K562 (cell line): ENCODE results near the gene PMPCA. TPM values are rescaled to one million over a fixed set of nuclear protein-coding genes. Genes with fewer than 3 reads are reported as not detected.
"Not testable (repeated sequence)": the region's sequence is repeated elsewhere in the genome, so short reads cannot be mapped to it uniquely, and the experiment has no call there.

ENCODE experiments used
- ATAC-seq: fragments of 200-7000 bp; cut with Tn5 transposase; 3 replicates; pipeline ENCODE4 v1.9.1; 2020; ENCODE audit warnings: moderate library complexity
- BruUV-seq: library from RNA; stranded (reverse); fragments of 400-500 nt; replicated peaks from 2 replicates; lab custom pipeline; 2021; lab: Mats Ljungman, UMichigan
- CTCF ChIA-PET: fragments of 300-600 bp; formaldehyde crosslinking; extraction: SDS; loops from one replicate; lab custom pipeline; 2021; ENCODE audit warnings: low intra/inter-chr PET ratio; lab: Yijun Ruan, JAX
- POLR2A ChIA-PET: fragments of 300-600, 350-650 bp; sonication (Branson Sonifier 250); formaldehyde crosslinking; extraction: SDS; loops from one replicate; lab custom pipeline; 2021; ENCODE audit warnings: antibody characterized with exemption, inconsistent platforms; lab: Yijun Ruan, JAX
- DNase-seq, 4 experiments: peaks; one replicate each; pipeline versions ENCODE4 v3.0.0 to v3.0.0-alpha.2; 2011 to 2018; ENCODE audit warnings: low spot score in 3 of 4, mixed read lengths in 3 of 4; ENCODE audit errors: extremely low read depth in 1 of 4
- FAIRE-seq: peaks from 2 replicates; lab custom pipeline; 2011; peaks lifted over from hg19 to GRCh38; lab: Jason Lieb, UNC
- H2AFZ ChIP-seq: 2 replicates; pipeline ENCODE4 v1.6.0; 2011; ENCODE audit warnings: low read depth, low read length, control low read depth, inconsistent platforms
- H3K27ac ChIP-seq: fragments of 200-600 bp; 3 replicates; pipeline ENCODE4 v1.8.0; 2011; ENCODE audit warnings: low read depth, mild to moderate bottlenecking, control low read depth, inconsistent platforms, low read length, moderate library complexity, mixed read lengths; ENCODE audit errors: extremely low read depth
- H3K27me3 ChIP-seq, 2 experiments: fragments of 300-600 bp in 1 of 2; 2 replicates in 1 of 2; 3 replicates in 1 of 2; pipeline versions ENCODE4 v1.6.0 to v1.8.0; 2011; ENCODE audit warnings: inconsistent platforms in 2 of 2, low read length in 2 of 2, mild to moderate bottlenecking in 1 of 2, mixed read lengths in 1 of 2, moderate library complexity in 1 of 2; ENCODE audit not compliant: control insufficient read depth in 2 of 2, insufficient read depth in 2 of 2
- H3K36me3 ChIP-seq: fragments of 300-600 bp; 3 replicates; pipeline ENCODE4 v1.8.0; 2011; ENCODE audit warnings: mild to moderate bottlenecking, low read length, inconsistent platforms; ENCODE audit not compliant: control insufficient read depth, insufficient read depth
- H3K4me1 ChIP-seq, 2 experiments: fragments of 200-600 bp in 1 of 2; replicated peaks in 1 of 2; 2 replicates in 1 of 2; 3 replicates in 1 of 2; pipeline versions ENCODE4 v1.5.1 to v1.8.0; 2011; ENCODE audit warnings: inconsistent platforms in 2 of 2, low read length in 2 of 2, mild to moderate bottlenecking in 1 of 2, mixed read lengths in 1 of 2, moderate library complexity in 1 of 2; ENCODE audit not compliant: control insufficient read depth in 2 of 2, insufficient read depth in 2 of 2
- H3K4me2 ChIP-seq: 2 replicates; pipeline ENCODE4 v1.6.1; 2011; ENCODE audit warnings: low read length, control low read depth, inconsistent platforms, mixed read lengths; ENCODE audit not compliant: insufficient read depth
- H3K4me3 ChIP-seq: fragments of 200-600 bp; sonication (generic), shearing (Covaris generic); 2 replicates; pipeline ENCODE4 v1.5.1; 2016; ENCODE audit warnings: control low read depth, inconsistent platforms
- H3K79me2 ChIP-seq: fragments of 200-600 bp; 3 replicates; pipeline ENCODE4 v1.8.0; 2011; ENCODE audit warnings: low read length, inconsistent platforms; ENCODE audit not compliant: control insufficient read depth, insufficient read depth
- H3K9ac ChIP-seq, 2 experiments: 2 replicates each; pipeline versions ENCODE4 v1.6.0 to v1.6.1; 2011; ENCODE audit warnings: low read depth in 2 of 2, low read length in 2 of 2, control low read depth in 1 of 2, inconsistent platforms in 1 of 2, mild to moderate bottlenecking in 1 of 2, mixed read lengths in 1 of 2; ENCODE audit not compliant: insufficient read depth in 1 of 2
- H3K9me1 ChIP-seq: one replicate; pipeline ENCODE4 v1.6.0; 2011; ENCODE audit warnings: inconsistent platforms, mild to moderate bottlenecking, low read length, moderate library complexity; ENCODE audit not compliant: control insufficient read depth, insufficient read depth
- H3K9me3 ChIP-seq: replicated peaks from 2 replicates; pipeline ENCODE4 v1.5.1; 2011; ENCODE audit warnings: low read depth, low read length, inconsistent platforms; ENCODE audit not compliant: control insufficient read depth, insufficient read depth
- H4K20me1 ChIP-seq: replicated peaks from 2 replicates; pipeline ENCODE4 v1.6.1; 2011; ENCODE audit warnings: low read length, inconsistent platforms, mixed read lengths; ENCODE audit not compliant: control insufficient read depth, insufficient read depth
- CEBPB ChIP-seq: fragments of 450-650 bp; IDR thresholded peaks from 2 replicates; pipeline ENCODE4 v1.6.1; 2016; ENCODE audit warnings: missing genetic modification characterization, missing compliant biosample characterization
- EWSR1 ChIP-seq: fragments of 450-650 bp; IDR thresholded peaks from 2 replicates; pipeline ENCODE4 v1.6.1; 2018; ENCODE audit warnings: borderline replicate concordance, mild to moderate bottlenecking, low read depth, moderate library complexity; ENCODE audit not compliant: partially characterized antibody
- HNRNPL ChIP-seq: fragments of 200-400 bp; formaldehyde crosslinking; IDR thresholded peaks from 2 replicates; pipeline ENCODE4 v1.6.1; 2017; ENCODE audit warnings: low read depth, mild to moderate bottlenecking, low read length
- POLR2G ChIP-seq: fragments of 200-400 bp; formaldehyde crosslinking; IDR thresholded peaks from 2 replicates; pipeline ENCODE4 v1.6.1; 2017; ENCODE audit warnings: low read depth, mild to moderate bottlenecking, antibody characterized with exemption, low read length, moderate library complexity
- RBFOX2 ChIP-seq: fragments of 200-400 bp; formaldehyde crosslinking; IDR thresholded peaks from 2 replicates; pipeline ENCODE4 v1.6.1; 2017; ENCODE audit warnings: low read depth, mild to moderate bottlenecking, low read length, moderate library complexity
- ZSCAN29 ChIP-seq: fragments of 450-650 bp; IDR thresholded peaks from 2 replicates; pipeline ENCODE4 v1.6.1; 2017
- WGBS: fragments of 100-300 bp; shearing (Covaris generic); methylation state at CpG from one replicate; pipeline ENCODE4 v1.1.6; 2016; ENCODE audit warnings: low coverage, mixed read lengths; ENCODE audit not compliant: insufficient coverage; ENCODE audit errors: missing lambda C conversion rate; 5-methylcytosine and 5-hydroxymethylcytosine counted together
- in situ Hi-C: fragments of 300-500 bp; cut with MboI; formaldehyde crosslinking; loops from 4 replicates; pipeline ENCODE4 v1.15.0; 2018; ENCODE audit warnings: inconsistent platforms, mixed read lengths
- intact Hi-C: fragments of 100-400 bp; cut with micrococcal nuclease; formaldehyde crosslinking; loops from 2 replicates; pipeline ENCODE4 v1.14.2; 2022
- polyA plus RNA-seq, 8 experiments: library from polyadenylated mRNA; depleted of rRNA in 4 of 8; stranded (reverse) in 5 of 8; unstranded in 3 of 8; fragments of >200 nt; fragmentation: Nextera tagmentation in 2 of 8; fragmentation: Illumina TruSeq in 1 of 8; extraction: Ambion mirVana in 2 of 8; extraction: Trizol in 1 of 8; gene quantifications; 2 replicates each; pipeline versions ENCODE4 v1.2.1 to v1.2.3, GENCODE V29; 2011 to 2014; ENCODE audit warnings: inconsistent platforms in 1 of 8, missing spikeins in 1 of 8
- total RNA-seq, 7 experiments: library from RNA; depleted of rRNA in 6 of 7; stranded (reverse); fragments of >200 nt in 6 of 7; fragmentation: Illumina TruSeq in 2 of 7; extraction: Trizol in 2 of 7; gene quantifications; 2 replicates each; pipeline versions ENCODE4 v1.2.1 to v1.2.3, GENCODE V29; 2011 to 2021; ENCODE audit warnings: low replicate concordance in 1 of 7

Gene PMPCA
- total and polyA plus RNA-seq, 9 of the 15 experiments (the other 6 are each of a cell fraction or from before 2014, with no cell fraction given): 23.9 to 143 (median 86.6) TPM

DNA sequence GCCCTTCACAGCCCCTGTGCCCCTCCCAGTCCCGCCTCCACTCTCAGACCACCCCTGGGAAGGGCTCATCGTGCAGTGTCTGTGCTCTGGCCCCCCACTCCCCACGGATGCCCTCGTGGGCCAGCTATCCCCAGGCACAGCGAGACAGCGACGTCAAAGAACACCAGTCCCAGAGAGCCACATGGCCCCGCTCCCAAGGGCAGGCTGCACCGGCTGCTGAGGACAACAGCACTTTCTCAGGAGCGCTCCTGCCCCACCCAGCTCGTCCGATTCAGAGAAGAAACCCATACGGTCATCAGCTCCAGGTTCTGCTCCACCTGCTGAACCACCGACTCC is 5.7 kb upstream of the PMPCA start:
- Histone ChIP-seq H2AFZ (no peak overlapping the region), H3K9ac (peak overlapping the region in 1 of 2 experiments; percentile 47; a peak in 1 of 4 replicates), H3K27me3 (no peaks in the 10 kb centered on the region), H3K4me3 (no peak overlapping the region), H3K27ac (no peak overlapping the region), H3K9me3 (no peaks in the 10 kb centered on the region), H3K79me2 (peaks cover 30% of the 10 kb centered on the region), H3K4me2 (no peak overlapping the region), H4K20me1 (no peaks in the 10 kb centered on the region), H3K9me1 (no peaks in the 10 kb centered on the region), H3K36me3 (peaks cover 73% of the 10 kb centered on the region), H3K4me1 (peaks cover 9 to 51% of the 10 kb centered on the region in 2 experiments; a peak in 4 of 5 replicates)
- ATAC-seq (no peak), DNase-seq (no peak), FAIRE-seq (no peak)
- intact Hi-C loops: no loop called here
- POLR2A ChIA-PET: interaction anchor here (0.9 to 1.1 kb wide), 2 partner anchors 10 to 22 kb away, joined by 3 to 4 read pairs; no protein-coding TSS in a partner anchor
- TF ChIP-seq RBFOX2: peak; percentile 4; the same call in 1 of the 2 replicates
- peak; percentile 50 for TF ChIP-seq POLR2G
- no peak for TF ChIP-seq EWSR1
- CTCF ChIA-PET: no interaction called here
- BruUV-seq: no TSS peak
- 95% methylated on average over 13 of the region's 14 CpGs for WGBS
- in situ Hi-C loops: no loop called here

DNA sequence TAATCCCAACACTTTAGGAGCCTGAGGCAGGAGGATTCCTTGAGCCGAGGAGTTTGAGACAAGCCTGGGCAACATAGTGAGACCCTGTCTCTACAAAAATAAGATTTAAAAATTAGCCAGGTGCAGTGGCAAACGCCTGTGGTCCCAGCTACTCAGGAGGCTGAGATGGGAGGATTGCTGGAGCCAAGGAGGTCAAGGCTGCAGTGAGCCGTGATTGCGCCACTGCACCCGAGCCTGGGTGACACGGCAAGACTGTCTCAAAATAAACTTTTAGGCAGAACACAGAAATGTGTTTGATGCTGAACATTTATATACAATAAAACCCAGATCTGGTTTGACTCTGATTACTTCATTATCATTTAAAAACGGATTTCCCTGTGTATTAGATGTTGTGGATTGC is 5.0 kb upstream of the PMPCA start:
- H3K4me1 ChIP-seq: peaks cover 9 to 48% of the 10 kb centered on the region in 2 experiments; a peak in 4 of 5 replicates
- H3K4me2 ChIP-seq: no peak overlapping the region
- no peaks in the 10 kb centered on the region for H3K9me3 ChIP-seq
- H3K9ac ChIP-seq: no peak overlapping the region
- no TSS peak for BruUV-seq
- H3K79me2 ChIP-seq: peaks cover 31% of the 10 kb centered on the region
- no peak overlapping the region for H3K27ac ChIP-seq
- in situ Hi-C loops (no loop called here), intact Hi-C loops (no loop called here)
- ChIA-PET POLR2A (interaction anchor here (0.6 kb wide), 1 partner anchor 69 kb away, joined by 3 read pairs; no protein-coding TSS in a partner anchor), CTCF (no interaction called here)
- H3K4me3 ChIP-seq: no peak overlapping the region
- WGBS: 87% methylated on average over 7 of the region's 7 CpGs
- H2AFZ ChIP-seq: no peak overlapping the region
- TF ChIP-seq CEBPB: peak; percentile 30; the same call in 1 of the 2 replicates
- TF ChIP-seq HNRNPL: no peak
- TF ChIP-seq ZSCAN29: no peak
- no peak for FAIRE-seq
- H4K20me1 ChIP-seq: no peaks in the 10 kb centered on the region
- H3K36me3 ChIP-seq: peaks cover 73% of the 10 kb centered on the region
- H3K9me1 ChIP-seq: no peaks in the 10 kb centered on the region
- no peaks in the 10 kb centered on the region for H3K27me3 ChIP-seq
- no peak for ATAC-seq
- DNase-seq: no peak

DNA sequence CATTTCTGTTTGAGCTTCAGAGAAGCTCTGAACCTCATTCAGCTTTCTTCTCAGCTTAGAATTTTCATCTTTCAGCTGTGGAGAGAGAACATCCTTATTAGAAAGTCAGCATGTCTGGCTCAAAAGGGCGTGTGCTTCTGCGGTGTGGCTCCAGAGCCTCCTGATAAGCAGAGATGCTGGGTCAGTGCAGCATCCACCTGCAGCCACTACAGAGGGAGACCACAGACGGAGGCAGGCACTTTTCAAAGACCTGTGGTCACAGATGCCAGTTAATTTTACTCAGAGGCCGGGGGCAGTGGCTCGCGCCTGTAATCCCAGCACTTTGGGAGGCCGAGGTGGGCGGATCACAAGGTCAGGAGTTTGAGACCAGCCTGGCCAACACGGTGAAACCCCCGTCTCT is 4.6 kb upstream of the PMPCA start:
- H3K27ac ChIP-seq, H4K20me1 ChIP-seq, ATAC-seq, DNase-seq, H3K27me3 ChIP-seq, H3K9me3 ChIP-seq, H3K9me1 ChIP-seq, BruUV-seq, H3K4me3 ChIP-seq, intact Hi-C loops, H3K9ac ChIP-seq, H3K4me2 ChIP-seq, CTCF ChIA-PET, H2AFZ ChIP-seq, in situ Hi-C loops, FAIRE-seq: not testable (repeated sequence)
- 85% methylated on average over 10 of the region's 10 CpGs for WGBS
- Histone ChIP-seq H3K4me1 (peaks cover 9 to 48% of the 10 kb centered on the region in 2 experiments; a peak in 4 of 5 replicates), H3K36me3 (peaks cover 73% of the 10 kb centered on the region), H3K79me2 (peaks cover 35% of the 10 kb centered on the region)
- POLR2A ChIA-PET: interaction anchor here (0.6 kb wide), 2 partner anchors 34 to 69 kb away, joined by 3 read pairs; no protein-coding TSS in a partner anchor
